OCI-LY3 (cell line): ENCODE measurements around the gene ACSF3.

ENCODE experiments used
- H2AFZ ChIP-seq: fragments of 200-600, 300-600 bp; shearing (Covaris generic); 2 replicates; pipeline ENCODE4 v1.6.0; 2014; ENCODE audit warnings: antibody characterized with exemption, low read depth, low read length
- H3K27ac ChIP-seq: fragments of 200-600, 300-600 bp; sonication (generic); 2 replicates; pipeline ENCODE4 v1.5.1; 2014; ENCODE audit warnings: mild to moderate bottlenecking, low read length, moderate library complexity, mixed read lengths
- H3K27me3 ChIP-seq: fragments of 200-600, 300-600 bp; sonication (generic); 2 replicates; pipeline ENCODE4 v1.6.1; 2014; ENCODE audit warnings: low read depth, low read length, mixed read lengths
- H3K36me3 ChIP-seq: fragments of 200-600, 300-600 bp; sonication (generic); replicated peaks from 2 replicates; pipeline ENCODE3; 2014; ENCODE audit warnings: low read depth, low read length, mixed read lengths
- H3K4me1 ChIP-seq: fragments of 300-600, 200-600 bp; sonication (generic); 2 replicates; pipeline ENCODE4 v1.6.1; 2014; ENCODE audit warnings: low read length, mixed read lengths
- H3K4me2 ChIP-seq: fragments of 200-600, 300-600 bp; sonication (generic); 2 replicates; pipeline ENCODE4 v1.6.1; 2014; ENCODE audit warnings: low read length, mixed read lengths
- H3K4me3 ChIP-seq: fragments of 300-600, 200-600 bp; sonication (generic); 2 replicates; pipeline ENCODE4 v1.5.1; 2014; ENCODE audit warnings: antibody characterized with exemption, mild to moderate bottlenecking, low read length, moderate library complexity
- H3K79me2 ChIP-seq: fragments of 300-600, 200-600 bp; shearing (Covaris generic); 2 replicates; pipeline ENCODE4 v1.6.1; 2014; ENCODE audit warnings: mild to moderate bottlenecking, low read length, mixed read lengths
- H3K9ac ChIP-seq: fragments of 300-600, 200-600 bp; shearing (Covaris generic); 2 replicates; pipeline ENCODE4 v1.6.0; 2014; ENCODE audit warnings: mild to moderate bottlenecking, low read length, moderate library complexity
- H3K9me3 ChIP-seq: fragments of 200-600, 300-600 bp; shearing (Covaris generic); 2 replicates; pipeline ENCODE4 v1.6.1; 2014; ENCODE audit warnings: low read length, mixed read lengths; ENCODE audit not compliant: insufficient read depth
- H4K20me1 ChIP-seq: fragments of 200-600, 300-600 bp; sonication (generic); 2 replicates; pipeline ENCODE4 v1.6.1; 2016; ENCODE audit warnings: low read length, mixed read lengths; ENCODE audit not compliant: insufficient read depth
- CTCF ChIP-seq: fragments of 200-600, 300-600 bp; sonication (generic); IDR thresholded peaks from 2 replicates; pipeline ENCODE4 v1.5.1; 2014; ENCODE audit warnings: antibody characterized with exemption, low read length, low read depth
- EZH2phosphoT487 ChIP-seq: fragments of 200-600 bp; shearing (Covaris generic); IDR thresholded peaks from 2 replicates; pipeline ENCODE4 v1.6.1; 2018; ENCODE audit warnings: antibody characterized with exemption, mixed run types, low read depth

Gene ACSF3

DNA sequence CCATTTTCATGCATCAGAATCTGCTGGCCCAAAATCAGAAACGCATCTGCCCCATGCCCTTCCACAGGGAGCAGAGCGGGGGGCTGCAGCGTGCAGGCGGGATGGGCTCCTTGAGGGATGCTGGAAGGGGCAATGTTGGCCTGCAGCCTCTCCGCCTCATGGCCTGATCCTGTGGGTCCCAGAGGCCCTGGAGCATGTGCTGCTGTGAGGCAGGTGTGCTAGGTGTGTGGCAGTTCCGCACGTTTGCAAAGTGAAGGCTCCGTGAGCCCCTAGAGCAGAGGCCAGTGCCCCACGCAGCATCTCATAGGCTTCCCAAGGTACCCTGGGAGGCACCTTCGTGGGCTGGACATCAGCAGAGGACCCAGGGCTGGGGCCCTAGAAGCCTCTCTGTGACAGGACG, 41.5 kb downstream of the ACSF3 start:
- TF ChIP-seq EZH2phosphoT487 (no peak), CTCF (no peak)
- H3K4me1 ChIP-seq: no peaks in the 10 kb centered on the region
- no peak overlapping the region for H3K9ac ChIP-seq
- peaks cover 33% of the 10 kb centered on the region for H3K36me3 ChIP-seq
- H2AFZ ChIP-seq: no peak overlapping the region
- H3K79me2 ChIP-seq: no peaks in the 10 kb centered on the region; the same call in 1 of the 2 replicates
- no peak overlapping the region for H3K27ac ChIP-seq
- H4K20me1 ChIP-seq: no peaks in the 10 kb centered on the region
- no peaks in the 10 kb centered on the region for H3K9me3 ChIP-seq
- H3K27me3 ChIP-seq: no peaks in the 10 kb centered on the region
- no peak overlapping the region for H3K4me2 ChIP-seq
- H3K4me3 ChIP-seq: no peak overlapping the region

DNA sequence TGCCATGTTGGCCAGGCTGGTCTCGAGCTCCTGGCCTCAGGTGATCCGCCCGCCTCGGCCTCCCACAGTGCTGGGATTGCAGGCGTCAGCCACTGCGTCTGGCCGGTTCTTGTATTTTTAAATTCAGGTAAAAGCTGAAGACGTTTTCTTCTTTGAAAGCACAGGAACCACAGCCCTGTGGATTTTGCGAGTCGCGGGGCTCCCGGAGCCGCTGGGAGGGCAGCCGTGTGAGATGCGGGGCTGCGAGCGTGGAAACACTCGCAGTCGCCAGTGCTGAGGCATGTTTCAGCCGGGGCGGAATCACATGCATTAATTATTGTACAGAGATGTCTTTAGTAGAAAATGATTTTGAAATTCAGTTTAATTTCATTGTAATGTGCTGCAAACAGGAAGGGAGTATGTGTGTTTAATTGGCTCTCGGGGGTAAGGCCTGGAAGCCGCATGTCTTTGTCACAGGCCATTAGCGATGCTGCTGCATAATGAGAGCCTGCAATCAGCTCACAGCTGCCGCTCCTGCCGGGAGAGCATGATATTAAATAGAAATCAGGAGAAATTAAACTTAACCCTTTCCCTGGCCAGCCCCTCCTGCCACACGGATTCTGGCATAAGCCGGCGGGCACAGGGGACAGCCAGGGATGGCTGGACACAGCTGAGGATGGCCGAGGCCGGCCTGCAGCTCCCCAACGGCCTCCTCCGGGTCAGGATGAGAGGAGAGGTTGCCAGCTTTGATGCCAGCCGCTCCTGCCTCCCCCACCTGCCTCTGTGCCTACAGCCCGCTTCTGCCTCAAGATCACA, 42.5 kb downstream of the ACSF3 start:
- no peak overlapping the region for H3K27ac ChIP-seq
- peaks cover 36% of the 10 kb centered on the region for H3K36me3 ChIP-seq
- H3K4me1 ChIP-seq: no peaks in the 10 kb centered on the region
- H3K27me3 ChIP-seq: no peaks in the 10 kb centered on the region
- no peak overlapping the region for H2AFZ ChIP-seq
- H3K4me2 ChIP-seq: no peak overlapping the region
- H3K9me3 ChIP-seq: no peaks in the 10 kb centered on the region
- no peak for TF ChIP-seq CTCF
- H3K9ac ChIP-seq: no peak overlapping the region
- no peaks in the 10 kb centered on the region; the same call in 1 of the 2 replicates for H3K79me2 ChIP-seq
- H4K20me1 ChIP-seq: no peaks in the 10 kb centered on the region
- no peak overlapping the region for H3K4me3 ChIP-seq

GRCh38 chr16:89136931-89137330, 43.3 kb downstream of the ACSF3 start:
- no peak for TF ChIP-seq CTCF
- TF ChIP-seq EZH2phosphoT487: no peak
- Histone ChIP-seq H3K4me2 (no peak overlapping the region), H3K27ac (no peak overlapping the region), H3K4me1 (no peaks in the 10 kb centered on the region), H3K36me3 (peaks cover 39% of the 10 kb centered on the region), H3K4me3 (no peak overlapping the region), H3K27me3 (no peaks in the 10 kb centered on the region), H2AFZ (no peak overlapping the region), H3K9ac (no peak overlapping the region), H4K20me1 (no peaks in the 10 kb centered on the region), H3K9me3 (no peaks in the 10 kb centered on the region), H3K79me2 (no peaks in the 10 kb centered on the region)

GRCh38 chr16:89137666-89138512, 44.2 kb downstream of the ACSF3 start:
- H3K36me3 ChIP-seq: peaks cover 37% of the 10 kb centered on the region
- H3K4me2 ChIP-seq: no peak overlapping the region
- no peaks in the 10 kb centered on the region for H3K27me3 ChIP-seq
- H3K4me3 ChIP-seq: no peak overlapping the region
- no peak for TF ChIP-seq CTCF
- no peak for TF ChIP-seq EZH2phosphoT487
- no peak overlapping the region for H3K27ac ChIP-seq
- H2AFZ ChIP-seq: no peak overlapping the region
- H4K20me1 ChIP-seq: no peaks in the 10 kb centered on the region
- H3K79me2 ChIP-seq: no peaks in the 10 kb centered on the region
- no peaks in the 10 kb centered on the region for H3K9me3 ChIP-seq
- H3K9ac ChIP-seq: no peak overlapping the region
- no peaks in the 10 kb centered on the region for H3K4me1 ChIP-seq
